ENCODE results near the gene FLVCR2. TPM values are rescaled to one million over a fixed set of nuclear protein-coding genes. Genes with fewer than 3 reads are reported as not detected.
A peak's percentile ranks its signal among the peaks of the same experiment; 100 is the strongest.

The FLVCR2 gene
- total and polyA plus RNA-seq, 2 of the 13 experiments (the other 11 are each of a cell fraction or from before 2014, with no cell fraction given), result 9.9 to 10.5 TPM

- TF ChIP-seq, protein P1, sequence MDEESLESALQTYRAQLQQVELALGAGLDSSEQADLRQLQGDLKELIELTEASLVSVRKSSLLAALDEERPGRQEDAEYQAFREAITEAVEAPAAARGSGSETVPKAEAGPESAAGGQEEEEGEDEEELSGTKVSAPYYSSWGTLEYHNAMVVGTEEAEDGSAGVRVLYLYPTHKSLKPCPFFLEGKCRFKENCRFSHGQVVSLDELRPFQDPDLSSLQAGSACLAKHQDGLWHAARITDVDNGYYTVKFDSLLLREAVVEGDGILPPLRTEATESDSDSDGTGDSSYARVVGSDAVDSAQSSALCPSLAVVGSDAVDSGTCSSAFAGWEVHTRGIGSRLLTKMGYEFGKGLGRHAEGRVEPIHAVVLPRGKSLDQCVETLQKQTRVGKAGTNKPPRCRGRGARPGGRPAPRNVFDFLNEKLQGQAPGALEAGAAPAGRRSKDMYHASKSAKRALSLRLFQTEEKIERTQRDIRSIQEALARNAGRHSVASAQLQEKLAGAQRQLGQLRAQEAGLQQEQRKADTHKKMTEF (CRISPR knock-in tag; IDR thresholded peaks at IDR 0.05), result no peak
- no peak for TF ChIP-seq HOXA5 (CRISPR knock-in tag; IDR thresholded peaks at IDR 0.05)
- TF ChIP-seq ZSCAN31 (CRISPR knock-in tag; IDR thresholded peaks at IDR 0.05; ENCODE audit: low read depth), result no peak
- TF ChIP-seq ZNF687 (CRISPR knock-in tag; IDR thresholded peaks at IDR 0.05), result peak; percentile 54
- TF ChIP-seq, protein P2, sequence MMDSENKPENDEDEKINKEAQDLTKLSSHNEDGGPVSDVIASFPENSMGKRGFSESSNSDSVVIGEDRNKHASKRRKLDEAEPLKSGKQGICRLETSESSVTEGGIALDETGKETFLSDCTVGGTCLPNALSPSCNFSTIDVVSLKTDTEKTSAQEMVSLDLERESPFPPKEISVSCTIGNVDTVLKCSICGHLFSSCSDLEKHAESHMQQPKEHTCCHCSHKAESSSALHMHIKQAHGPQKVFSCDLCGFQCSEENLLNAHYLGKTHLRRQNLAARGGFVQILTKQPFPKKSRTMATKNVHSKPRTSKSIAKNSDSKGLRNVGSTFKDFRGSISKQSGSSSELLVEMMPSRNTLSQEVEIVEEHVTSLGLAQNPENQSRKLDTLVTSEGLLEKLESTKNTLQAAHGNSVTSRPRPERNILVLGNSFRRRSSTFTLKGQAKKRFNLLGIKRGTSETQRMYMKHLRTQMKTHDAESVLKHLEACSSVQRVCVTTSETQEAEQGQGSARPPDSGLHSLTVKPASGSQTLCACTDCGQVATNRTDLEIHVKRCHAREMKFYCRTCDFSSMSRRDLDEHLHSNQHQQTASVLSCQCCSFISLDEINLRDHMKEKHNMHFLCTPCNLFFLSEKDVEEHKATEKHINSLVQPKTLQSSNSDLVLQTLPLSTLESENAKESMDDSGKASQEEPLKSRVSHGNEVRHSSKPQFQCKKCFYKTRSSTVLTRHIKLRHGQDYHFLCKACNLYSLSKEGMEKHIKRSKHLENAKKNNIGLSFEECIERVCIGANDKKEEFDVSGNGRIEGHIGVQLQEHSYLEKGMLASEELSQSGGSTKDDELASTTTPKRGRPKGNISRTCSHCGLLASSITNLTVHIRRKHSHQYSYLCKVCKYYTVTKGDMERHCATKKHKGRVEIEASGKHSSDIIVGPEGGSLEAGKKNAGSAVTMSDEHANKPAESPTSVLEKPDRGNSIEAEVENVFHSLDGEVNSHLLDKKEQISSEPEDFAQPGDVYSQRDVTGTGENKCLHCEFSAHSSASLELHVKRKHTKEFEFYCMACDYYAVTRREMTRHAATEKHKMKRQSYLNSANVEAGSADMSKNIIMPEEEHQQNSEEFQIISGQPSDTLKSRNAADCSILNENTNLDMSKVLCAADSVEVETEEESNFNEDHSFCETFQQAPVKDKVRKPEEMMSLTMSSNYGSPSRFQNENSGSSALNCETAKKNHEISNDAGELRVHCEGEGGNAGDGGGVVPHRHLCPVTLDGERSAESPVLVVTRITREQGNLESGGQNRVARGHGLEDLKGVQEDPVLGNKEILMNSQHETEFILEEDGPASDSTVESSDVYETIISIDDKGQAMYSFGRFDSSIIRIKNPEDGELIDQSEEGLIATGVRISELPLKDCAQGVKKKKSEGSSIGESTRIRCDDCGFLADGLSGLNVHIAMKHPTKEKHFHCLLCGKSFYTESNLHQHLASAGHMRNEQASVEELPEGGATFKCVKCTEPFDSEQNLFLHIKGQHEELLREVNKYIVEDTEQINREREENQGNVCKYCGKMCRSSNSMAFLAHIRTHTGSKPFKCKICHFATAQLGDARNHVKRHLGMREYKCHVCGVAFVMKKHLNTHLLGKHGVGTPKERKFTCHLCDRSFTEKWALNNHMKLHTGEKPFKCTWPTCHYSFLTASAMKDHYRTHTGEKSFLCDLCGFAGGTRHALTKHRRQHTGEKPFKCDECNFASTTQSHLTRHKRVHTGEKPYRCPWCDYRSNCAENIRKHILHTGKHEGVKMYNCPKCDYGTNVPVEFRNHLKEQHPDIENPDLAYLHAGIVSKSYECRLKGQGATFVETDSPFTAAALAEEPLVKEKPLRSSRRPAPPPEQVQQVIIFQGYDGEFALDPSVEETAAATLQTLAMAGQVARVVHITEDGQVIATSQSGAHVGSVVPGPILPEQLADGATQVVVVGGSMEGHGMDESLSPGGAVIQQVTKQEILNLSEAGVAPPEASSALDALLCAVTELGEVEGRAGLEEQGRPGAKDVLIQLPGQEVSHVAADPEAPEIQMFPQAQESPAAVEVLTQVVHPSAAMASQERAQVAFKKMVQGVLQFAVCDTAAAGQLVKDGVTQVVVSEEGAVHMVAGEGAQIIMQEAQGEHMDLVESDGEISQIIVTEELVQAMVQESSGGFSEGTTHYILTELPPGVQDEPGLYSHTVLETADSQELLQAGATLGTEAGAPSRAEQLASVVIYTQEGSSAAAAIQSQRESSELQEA (CRISPR knock-in tag; IDR thresholded peaks at IDR 0.05; ENCODE audit: not compliant biosample characterization), result no peak
- TF ChIP-seq, protein P3, sequence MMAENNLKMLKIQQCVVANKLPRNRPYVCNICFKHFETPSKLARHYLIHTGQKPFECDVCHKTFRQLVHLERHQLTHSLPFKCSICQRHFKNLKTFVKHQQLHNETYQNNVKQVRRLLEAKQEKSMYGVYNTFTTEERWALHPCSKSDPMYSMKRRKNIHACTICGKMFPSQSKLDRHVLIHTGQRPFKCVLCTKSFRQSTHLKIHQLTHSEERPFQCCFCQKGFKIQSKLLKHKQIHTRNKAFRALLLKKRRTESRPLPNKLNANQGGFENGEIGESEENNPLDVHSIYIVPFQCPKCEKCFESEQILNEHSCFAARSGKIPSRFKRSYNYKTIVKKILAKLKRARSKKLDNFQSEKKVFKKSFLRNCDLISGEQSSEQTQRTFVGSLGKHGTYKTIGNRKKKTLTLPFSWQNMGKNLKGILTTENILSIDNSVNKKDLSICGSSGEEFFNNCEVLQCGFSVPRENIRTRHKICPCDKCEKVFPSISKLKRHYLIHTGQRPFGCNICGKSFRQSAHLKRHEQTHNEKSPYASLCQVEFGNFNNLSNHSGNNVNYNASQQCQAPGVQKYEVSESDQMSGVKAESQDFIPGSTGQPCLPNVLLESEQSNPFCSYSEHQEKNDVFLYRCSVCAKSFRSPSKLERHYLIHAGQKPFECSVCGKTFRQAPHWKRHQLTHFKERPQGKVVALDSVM (CRISPR knock-in tag; IDR thresholded peaks at IDR 0.05), result no peak
- no peak for TF ChIP-seq TSC22D2 (CRISPR knock-in tag; IDR thresholded peaks at IDR 0.05; ENCODE audit: borderline replicate concordance)
- TF ChIP-seq FLYWCH1 (CRISPR knock-in tag; IDR thresholded peaks at IDR 0.05), result no peak
These were observed 38.6 kb upstream of the FLVCR2 start (continued) for GRCh38 chr14:75539561-75540478.

Measured in HepG2 (cell line).